ENCODE measurements around the gene ONECUT1. TPM values are rescaled to one million over a fixed set of nuclear protein-coding genes. Genes with fewer than 3 reads are reported as not detected.

Gene ONECUT1
- total RNA-seq (2021) (33.8 to 39.3 TPM (median 35.9 TPM) in 3 replicates), Bru-seq, nascent RNA (percentile 93 among the genes with signal in this experiment)
- long read RNA-seq, experiment 1, partial matches to known transcripts: 0 of 3 reads
- long read RNA-seq, experiment 1, other reads (novel, unspliced or antisense): 2 of 3 reads
- long read RNA-seq, experiment 2, partial matches to known transcripts: 0 of 3 reads
- long read RNA-seq, experiment 2, other reads (novel, unspliced or antisense): 3 of 3 reads
- long read RNA-seq, experiment 3: 0 reads

GRCh38 chr15:52790169-52790708, at the start of gene ONECUT1:
Gene ONECUT1 (minus strand): TSS chr15:52790336. CDS start chr15:52789884, 452 bp downstream.
- peaks cover 79% of the 10 kb centered on the region for H3K4me1 Mint-ChIP-seq
- H3K27ac Mint-ChIP-seq: no peak within 1 kb of the TSS
- peak within 1 kb of the TSS; percentile 81 for H3K4me3 Mint-ChIP-seq
- peak; percentile 10 for ATAC-seq
- peaks cover 16% of the 10 kb centered on the region for H3K36me3 Mint-ChIP-seq
- H3K9me3 Mint-ChIP-seq: no peaks in the 10 kb centered on the region
- DNase-seq (ENCODE audit: low spot score): peak; percentile 76
- POLR2A ChIA-PET: interaction anchor here (0.6 to 2.5 kb wide), 3 partner anchors 8 to 68 kb away, joined by 3 to 18 read pairs (median 3); no protein-coding TSS in a partner anchor
- peaks cover 94% of the 10 kb centered on the region for H3K27me3 Mint-ChIP-seq (ENCODE audit: low read depth)
- CTCF ChIA-PET: interaction anchor here (0.6 to 8.5 kb wide), 7 partner anchors 7 to 407 kb away, joined by 3 to 104 read pairs (median 4); no protein-coding TSS in a partner anchor
- TF ChIP-seq TEAD4 (CRISPR knock-in tag; IDR thresholded peaks at IDR 0.05) (no peak), CREM (CRISPR knock-in tag; IDR thresholded peaks at IDR 0.05) (0 out of 2 replicates have a peak, but pooled peaks have one; percentile 30), TP53 (CRISPR knock-in tag; IDR thresholded peaks at IDR 0.05) (no peak), PRRX2 (CRISPR knock-in tag; IDR thresholded peaks at IDR 0.05) (no peak), ATF1 (CRISPR knock-in tag; IDR thresholded peaks at IDR 0.05) (no peak), MYBL2 (CRISPR knock-in tag; IDR thresholded peaks at IDR 0.05) (peak; percentile 67; the same call in 1 of the 2 replicates), MXD4 (CRISPR knock-in tag; IDR thresholded peaks at IDR 0.05; ENCODE audit: borderline replicate concordance) (no peak), FOXP1 (CRISPR knock-in tag; IDR thresholded peaks at IDR 0.05; ENCODE audit: borderline replicate concordance) (peak; percentile 66; the same call in 1 of the 2 replicates), ZNF671 (CRISPR knock-in tag; IDR thresholded peaks at IDR 0.05) (peak; percentile 64; the same call in 1 of the 2 replicates), ZNF425 (CRISPR knock-in tag; conservative IDR thresholded peaks at IDR 0.05) (no peak), ZNF423 (CRISPR knock-in tag; IDR thresholded peaks at IDR 0.05) (peak; percentile 96), SP1 (CRISPR knock-in tag; conservative IDR thresholded peaks at IDR 0.05) (peak; percentile 81), SOX15 (CRISPR knock-in tag; IDR thresholded peaks at IDR 0.05) (no peak), ETV6 (CRISPR knock-in tag; IDR thresholded peaks at IDR 0.05) (0 out of 2 replicates have a peak, but pooled peaks have one; percentile 20), RELA (CRISPR knock-in tag; IDR thresholded peaks at IDR 0.05; ENCODE audit: borderline replicate concordance) (no peak), NFE2L1 (CRISPR knock-in tag; IDR thresholded peaks at IDR 0.05) (0 out of 2 replicates have a peak, but pooled peaks have one; percentile 38), FOXK1 (CRISPR knock-in tag; IDR thresholded peaks at IDR 0.05) (0 out of 2 replicates have a peak, but pooled peaks have one; percentile 22), TCF7 (CRISPR knock-in tag; IDR thresholded peaks at IDR 0.05; ENCODE audit: low read depth) (no peak), CBFB (CRISPR knock-in tag; IDR thresholded peaks at IDR 0.05; ENCODE audit: low read depth) (no peak), KAT7 (CRISPR knock-in tag; IDR thresholded peaks at IDR 0.05; ENCODE audit: borderline replicate concordance) (0 out of 2 replicates have a peak, but pooled peaks have one; percentile 15), ZSCAN18 (CRISPR knock-in tag; IDR thresholded peaks at IDR 0.05) (no peak), NFATC4 (CRISPR knock-in tag; IDR thresholded peaks at IDR 0.05) (0 out of 2 replicates have a peak, but pooled peaks have one; percentile 46), ZNF138 (CRISPR knock-in tag; conservative IDR thresholded peaks at IDR 0.05) (no peak)
- TF ChIP-seq, protein P1, sequence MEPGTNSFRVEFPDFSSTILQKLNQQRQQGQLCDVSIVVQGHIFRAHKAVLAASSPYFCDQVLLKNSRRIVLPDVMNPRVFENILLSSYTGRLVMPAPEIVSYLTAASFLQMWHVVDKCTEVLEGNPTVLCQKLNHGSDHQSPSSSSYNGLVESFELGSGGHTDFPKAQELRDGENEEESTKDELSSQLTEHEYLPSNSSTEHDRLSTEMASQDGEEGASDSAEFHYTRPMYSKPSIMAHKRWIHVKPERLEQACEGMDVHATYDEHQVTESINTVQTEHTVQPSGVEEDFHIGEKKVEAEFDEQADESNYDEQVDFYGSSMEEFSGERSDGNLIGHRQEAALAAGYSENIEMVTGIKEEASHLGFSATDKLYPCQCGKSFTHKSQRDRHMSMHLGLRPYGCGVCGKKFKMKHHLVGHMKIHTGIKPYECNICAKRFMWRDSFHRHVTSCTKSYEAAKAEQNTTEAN (CRISPR knock-in tag; IDR thresholded peaks at IDR 0.05): 0 out of 2 replicates have a peak, but pooled peaks have one; percentile 30
- TF ChIP-seq, protein P2, sequence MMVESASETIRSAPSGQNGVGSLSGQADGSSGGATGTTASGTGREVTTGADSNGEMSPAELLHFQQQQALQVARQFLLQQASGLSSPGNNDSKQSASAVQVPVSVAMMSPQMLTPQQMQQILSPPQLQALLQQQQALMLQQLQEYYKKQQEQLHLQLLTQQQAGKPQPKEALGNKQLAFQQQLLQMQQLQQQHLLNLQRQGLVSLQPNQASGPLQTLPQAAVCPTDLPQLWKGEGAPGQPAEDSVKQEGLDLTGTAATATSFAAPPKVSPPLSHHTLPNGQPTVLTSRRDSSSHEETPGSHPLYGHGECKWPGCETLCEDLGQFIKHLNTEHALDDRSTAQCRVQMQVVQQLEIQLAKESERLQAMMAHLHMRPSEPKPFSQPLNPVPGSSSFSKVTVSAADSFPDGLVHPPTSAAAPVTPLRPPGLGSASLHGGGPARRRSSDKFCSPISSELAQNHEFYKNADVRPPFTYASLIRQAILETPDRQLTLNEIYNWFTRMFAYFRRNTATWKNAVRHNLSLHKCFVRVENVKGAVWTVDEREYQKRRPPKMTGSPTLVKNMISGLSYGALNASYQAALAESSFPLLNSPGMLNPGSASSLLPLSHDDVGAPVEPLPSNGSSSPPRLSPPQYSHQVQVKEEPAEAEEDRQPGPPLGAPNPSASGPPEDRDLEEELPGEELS (CRISPR knock-in tag; IDR thresholded peaks at IDR 0.05): peak; percentile 87
- TF ChIP-seq, protein P3, sequence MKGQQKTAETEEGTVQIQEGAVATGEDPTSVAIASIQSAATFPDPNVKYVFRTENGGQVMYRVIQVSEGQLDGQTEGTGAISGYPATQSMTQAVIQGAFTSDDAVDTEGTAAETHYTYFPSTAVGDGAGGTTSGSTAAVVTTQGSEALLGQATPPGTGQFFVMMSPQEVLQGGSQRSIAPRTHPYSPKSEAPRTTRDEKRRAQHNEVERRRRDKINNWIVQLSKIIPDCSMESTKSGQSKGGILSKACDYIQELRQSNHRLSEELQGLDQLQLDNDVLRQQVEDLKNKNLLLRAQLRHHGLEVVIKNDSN (CRISPR knock-in tag; IDR thresholded peaks at IDR 0.05): no peak
- TF ChIP-seq, protein P4, sequence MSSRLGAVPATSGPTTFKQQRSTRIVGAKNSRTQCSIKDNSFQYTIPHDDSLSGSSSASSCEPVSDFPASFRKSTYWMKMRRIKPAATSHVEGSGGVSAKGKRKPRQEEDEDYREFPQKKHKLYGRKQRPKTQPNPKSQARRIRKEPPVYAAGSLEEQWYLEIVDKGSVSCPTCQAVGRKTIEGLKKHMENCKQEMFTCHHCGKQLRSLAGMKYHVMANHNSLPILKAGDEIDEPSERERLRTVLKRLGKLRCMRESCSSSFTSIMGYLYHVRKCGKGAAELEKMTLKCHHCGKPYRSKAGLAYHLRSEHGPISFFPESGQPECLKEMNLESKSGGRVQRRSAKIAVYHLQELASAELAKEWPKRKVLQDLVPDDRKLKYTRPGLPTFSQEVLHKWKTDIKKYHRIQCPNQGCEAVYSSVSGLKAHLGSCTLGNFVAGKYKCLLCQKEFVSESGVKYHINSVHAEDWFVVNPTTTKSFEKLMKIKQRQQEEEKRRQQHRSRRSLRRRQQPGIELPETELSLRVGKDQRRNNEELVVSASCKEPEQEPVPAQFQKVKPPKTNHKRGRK (CRISPR knock-in tag; IDR thresholded peaks at IDR 0.05; ENCODE audit: borderline replicate concordance): no peak
